ENCODE results near the gene AUTS2. TPM values are rescaled to one million over a fixed set of nuclear protein-coding genes. Genes with fewer than 3 reads are reported as not detected.

The AUTS2 gene
- total RNA-seq, 2 experiments from 2014 or later, result 16.9 to 17.7 TPM

DNA sequence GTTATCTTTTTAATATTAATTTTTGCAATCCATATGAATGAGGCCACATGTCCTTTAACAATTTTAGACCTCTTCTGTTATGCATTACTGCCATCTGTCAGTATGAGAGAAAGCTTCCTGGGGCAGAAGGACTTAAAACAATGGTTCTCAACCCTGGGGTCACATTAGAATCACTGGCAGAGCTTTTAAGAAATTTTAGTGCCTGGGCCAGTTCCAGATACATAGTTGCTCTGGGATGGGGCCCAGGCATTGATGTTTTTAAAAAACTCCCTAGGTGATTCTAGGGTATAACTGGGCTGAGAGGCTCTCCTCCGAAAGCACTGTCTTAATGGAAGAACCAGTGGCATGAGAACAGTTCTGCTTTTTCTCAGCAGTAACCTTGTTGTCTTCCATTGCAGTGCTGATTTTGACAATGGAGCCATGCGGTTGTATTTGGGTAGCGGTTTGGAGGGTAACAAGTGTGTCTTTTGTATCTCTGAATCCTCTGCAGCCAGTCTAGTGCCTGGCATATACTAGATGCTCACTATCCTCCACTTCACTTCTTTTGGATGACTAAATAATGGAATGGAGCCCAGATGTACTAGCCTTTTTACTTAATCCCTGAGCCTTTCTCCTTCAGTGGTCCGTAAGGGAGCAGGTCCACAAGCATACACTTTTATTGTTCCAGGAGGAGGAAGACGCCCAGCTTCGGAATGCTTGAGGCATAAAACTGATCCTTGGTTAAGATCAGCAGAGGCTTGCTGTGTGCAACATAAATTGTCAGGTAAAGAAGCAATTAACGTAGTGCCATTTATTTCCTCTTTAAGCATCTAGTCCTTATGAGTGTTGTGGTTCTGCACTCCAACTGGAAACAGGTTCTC is 227.1 kb downstream of the AUTS2 start:
- Mint-ChIP-seq H3K9me3 (peaks cover 2% of the 10 kb centered on the region), H3K4me3 (no peak overlapping the region), H3K36me3 (ENCODE audit: low read depth) (no peaks in the 10 kb centered on the region), H3K27ac (no peak overlapping the region), H3K27me3 (peaks cover 5% of the 10 kb centered on the region), H3K4me1 (peaks cover 7% of the 10 kb centered on the region)
- ChIA-PET CTCF (no interaction called here), POLR2A (no interaction called here)
- DNase-seq, result no peak

DNA sequence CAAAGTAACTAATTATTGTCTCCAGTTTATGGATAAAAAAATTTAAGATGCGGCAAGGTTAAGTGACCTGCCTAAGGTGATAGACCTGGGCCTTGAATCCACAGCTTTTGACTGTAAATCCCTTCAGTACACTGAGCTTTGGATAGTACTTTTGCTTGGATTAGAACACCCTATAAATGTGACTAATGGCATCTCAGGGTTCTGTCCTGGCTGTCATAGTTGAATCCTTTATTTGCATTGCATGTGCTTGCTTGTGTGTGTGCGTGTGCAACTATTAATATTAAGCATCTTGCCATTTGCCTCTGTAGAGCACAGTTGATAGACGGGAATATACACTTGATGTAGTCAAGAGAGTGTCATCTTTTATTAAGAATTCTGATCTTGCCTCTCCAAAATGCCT is 228.0 kb downstream of the AUTS2 start:
- ChIA-PET POLR2A (no interaction called here), CTCF (no interaction called here)
- DNase-seq, result no peak
- no peak overlapping the region for H3K4me3 Mint-ChIP-seq
- H3K9me3 Mint-ChIP-seq, result no peaks in the 10 kb centered on the region
- H3K27me3 Mint-ChIP-seq, result peaks cover 5% of the 10 kb centered on the region
- no peak overlapping the region for H3K27ac Mint-ChIP-seq
- peaks cover 7% of the 10 kb centered on the region for H3K4me1 Mint-ChIP-seq
- H3K36me3 Mint-ChIP-seq (ENCODE audit: low read depth), result no peaks in the 10 kb centered on the region

DNA sequence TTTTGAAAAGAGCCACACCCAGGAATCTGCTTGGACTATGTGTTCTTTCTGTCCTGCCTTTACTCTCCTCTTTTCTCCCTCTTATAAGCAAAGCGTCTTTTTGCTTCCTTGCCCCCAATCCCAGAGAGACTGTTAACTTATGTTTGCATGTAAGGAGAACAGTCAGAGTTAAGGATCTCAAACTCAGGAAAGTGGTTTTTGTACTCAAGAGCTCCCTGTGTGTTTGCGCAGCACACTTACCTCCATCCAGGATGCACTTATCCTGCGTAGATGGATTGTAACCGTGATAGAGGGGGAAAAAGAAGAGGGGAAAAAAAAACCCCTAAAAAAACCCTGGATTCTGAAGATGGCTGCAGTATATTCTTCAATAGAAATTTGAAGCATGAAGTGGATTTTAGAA is 228.9 kb downstream of the AUTS2 start:
- Mint-ChIP-seq H3K27me3 (peaks cover 5% of the 10 kb centered on the region), H3K4me1 (peaks cover 7% of the 10 kb centered on the region), H3K27ac (no peak overlapping the region), H3K9me3 (no peaks in the 10 kb centered on the region), H3K36me3 (ENCODE audit: low read depth) (no peaks in the 10 kb centered on the region), H3K4me3 (no peak overlapping the region)
- no peak for DNase-seq
- CTCF ChIA-PET, result no interaction called here
- POLR2A ChIA-PET, result no interaction called here

DNA sequence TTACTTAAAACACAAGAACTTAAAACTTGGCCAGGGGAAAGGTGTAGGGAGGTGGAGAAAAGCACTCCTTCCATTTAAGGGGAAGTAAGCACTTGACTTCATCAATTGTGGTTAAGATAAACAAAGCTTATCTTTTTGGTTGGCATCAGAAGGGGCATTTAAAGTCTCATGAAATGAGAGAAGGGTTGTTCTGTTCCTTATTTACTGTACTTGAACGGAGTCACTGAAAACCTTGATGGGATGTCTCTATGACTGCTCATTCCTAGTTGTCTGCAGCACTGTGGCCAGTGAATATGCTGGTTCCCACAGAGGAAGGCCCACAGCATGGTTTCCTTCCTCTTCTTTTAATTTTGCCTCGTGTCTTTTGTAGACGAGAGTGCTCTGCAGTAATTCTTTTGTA is 229.3 kb downstream of the AUTS2 start:
- Mint-ChIP-seq H3K27me3 (peaks cover 5% of the 10 kb centered on the region), H3K27ac (no peak overlapping the region), H3K9me3 (no peaks in the 10 kb centered on the region), H3K4me3 (no peak overlapping the region), H3K4me1 (peaks cover 7% of the 10 kb centered on the region), H3K36me3 (ENCODE audit: low read depth) (no peaks in the 10 kb centered on the region)
- DNase-seq, result no peak
- ChIA-PET CTCF (no interaction called here), POLR2A (no interaction called here)

DNA sequence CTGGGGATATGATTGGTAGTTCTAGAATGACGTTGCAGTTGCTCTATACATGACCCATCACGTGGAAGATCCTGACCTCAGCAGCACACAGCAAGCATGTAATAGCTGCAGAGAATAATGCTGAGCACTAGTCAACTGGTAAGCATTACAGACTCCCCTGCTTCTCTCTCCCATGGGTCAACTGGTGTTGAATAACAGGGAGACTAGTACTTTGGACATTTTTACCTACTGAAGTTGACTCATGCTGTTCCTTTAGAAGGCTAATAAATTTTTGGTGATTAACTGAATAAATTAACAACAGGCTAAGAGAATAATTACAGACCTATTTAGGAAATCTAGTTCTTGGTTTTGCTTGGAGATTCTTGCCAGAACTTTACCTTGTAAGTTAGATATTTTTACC is 234.1 kb downstream of the AUTS2 start:
- Mint-ChIP-seq H3K36me3 (ENCODE audit: low read depth) (no peaks in the 10 kb centered on the region), H3K27me3 (peaks cover 5% of the 10 kb centered on the region), H3K27ac (no peak overlapping the region), H3K4me1 (no peaks in the 10 kb centered on the region), H3K4me3 (no peak overlapping the region), H3K9me3 (no peaks in the 10 kb centered on the region)
- CTCF ChIA-PET, result no interaction called here
- no peak for DNase-seq
- POLR2A ChIA-PET, result no interaction called here

DNA sequence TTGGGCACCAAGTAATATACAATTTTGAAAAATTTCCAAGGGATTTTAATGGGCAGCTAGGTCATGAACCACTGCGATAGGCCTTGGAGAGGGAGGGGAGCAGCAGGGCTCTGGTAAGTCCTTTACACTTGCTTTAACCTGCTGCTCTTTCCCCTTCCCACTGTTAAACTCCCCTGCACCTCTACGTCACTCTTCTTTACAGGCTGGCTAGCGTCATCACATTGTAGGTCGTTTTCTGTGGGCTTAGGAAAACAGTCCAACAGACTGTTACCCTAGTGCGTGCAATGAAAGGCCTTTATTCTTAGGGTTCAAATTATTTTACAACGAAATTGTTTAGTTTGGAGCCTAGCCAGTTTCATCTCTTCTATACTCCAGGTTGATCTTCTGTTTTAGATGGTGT is 235.7 kb downstream of the AUTS2 start:
- Mint-ChIP-seq H3K4me3 (no peak overlapping the region), H3K9me3 (no peaks in the 10 kb centered on the region), H3K27me3 (peaks cover 1% of the 10 kb centered on the region), H3K36me3 (ENCODE audit: low read depth) (no peaks in the 10 kb centered on the region), H3K27ac (no peak overlapping the region), H3K4me1 (no peaks in the 10 kb centered on the region)
- ChIA-PET CTCF (no interaction called here), POLR2A (no interaction called here)
- no peak for DNase-seq

DNA sequence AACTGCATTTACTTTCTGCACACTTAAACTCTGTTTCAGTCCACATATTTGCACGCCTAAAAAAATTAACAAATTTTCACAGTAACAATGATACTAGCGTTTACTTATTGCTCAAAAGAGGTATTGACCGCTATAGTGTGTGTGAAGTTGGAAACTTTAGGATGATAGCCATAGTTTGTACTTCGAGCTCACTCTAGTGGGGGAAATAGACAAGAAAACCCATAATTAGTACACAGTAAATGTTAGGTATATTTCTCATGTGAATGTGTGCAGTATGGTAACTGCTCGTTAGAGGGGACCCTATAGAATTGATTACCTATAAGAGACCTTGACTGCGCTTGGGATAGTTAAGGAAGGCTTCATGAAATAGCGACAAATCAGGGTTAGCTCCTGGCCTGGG is 238.4 kb downstream of the AUTS2 start:
- Mint-ChIP-seq H3K27ac (no peak overlapping the region), H3K4me3 (no peak overlapping the region), H3K27me3 (peaks cover 4% of the 10 kb centered on the region), H3K9me3 (no peaks in the 10 kb centered on the region), H3K4me1 (no peaks in the 10 kb centered on the region), H3K36me3 (ENCODE audit: low read depth) (no peaks in the 10 kb centered on the region)
- ChIA-PET POLR2A (no interaction called here), CTCF (no interaction called here)
- DNase-seq, result no peak

DNA sequence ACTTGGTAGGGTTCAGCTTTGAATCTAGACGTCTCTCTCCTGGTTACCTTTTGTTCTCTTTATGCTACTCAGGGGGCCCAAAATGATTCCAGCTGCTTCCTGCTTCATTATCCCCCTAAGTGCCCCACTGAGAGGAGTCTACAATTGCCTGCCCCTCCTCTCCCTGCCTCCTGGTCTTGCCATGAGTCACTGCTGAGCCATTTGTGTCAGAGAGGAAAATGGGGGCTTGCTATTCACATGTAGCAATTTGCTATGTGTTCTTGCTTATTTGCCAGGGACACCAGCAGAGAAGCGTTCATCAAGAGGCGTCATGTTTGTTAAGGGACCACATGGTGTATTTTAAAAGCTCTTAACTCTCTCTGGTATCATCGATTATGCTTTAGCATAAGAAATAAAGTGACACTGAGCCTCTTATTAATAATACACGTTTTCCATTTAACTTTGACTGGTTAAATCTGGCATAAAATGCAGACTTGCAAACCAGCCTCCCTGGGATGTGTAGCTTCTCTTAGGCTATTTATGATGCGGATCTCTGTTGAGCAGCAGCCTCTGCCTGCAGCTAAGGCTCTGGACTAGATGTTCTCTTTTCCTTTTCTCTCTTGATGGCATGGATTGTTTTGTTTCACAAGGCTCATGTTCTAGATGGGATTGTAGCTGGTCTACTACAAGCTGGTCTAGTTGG is 239.3 kb downstream of the AUTS2 start:
- H3K4me1 Mint-ChIP-seq, result no peaks in the 10 kb centered on the region
- CTCF ChIA-PET, result no interaction called here

DNA sequence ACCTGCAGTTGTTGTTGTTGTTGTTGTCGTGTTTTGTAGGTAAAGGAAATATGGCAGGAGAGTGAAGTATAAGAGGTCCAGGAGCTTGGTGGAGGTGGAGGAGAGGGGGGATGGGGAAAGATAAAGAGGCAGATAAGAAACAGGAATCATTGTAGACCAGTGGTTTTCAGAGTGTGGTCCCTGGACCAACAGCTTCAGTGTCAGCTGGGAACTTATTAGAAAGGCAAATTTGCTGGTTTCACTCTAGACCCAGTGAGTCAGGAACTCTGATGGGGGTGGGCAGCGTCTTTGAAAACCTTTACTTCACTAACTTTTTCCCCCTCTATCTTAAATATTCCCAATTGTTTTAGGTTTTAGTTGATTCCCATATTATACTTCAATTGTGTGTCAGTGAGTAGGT is 241.5 kb downstream of the AUTS2 start:
- ChIA-PET POLR2A (no interaction called here), CTCF (no interaction called here)
- no peaks in the 10 kb centered on the region for H3K4me1 Mint-ChIP-seq
- H3K9me3 Mint-ChIP-seq, result no peaks in the 10 kb centered on the region
- H3K27me3 Mint-ChIP-seq, result peaks cover 11% of the 10 kb centered on the region
- H3K4me3 Mint-ChIP-seq, result no peak overlapping the region
- H3K27ac Mint-ChIP-seq, result no peak overlapping the region
- DNase-seq, result no peak
- no peaks in the 10 kb centered on the region for H3K36me3 Mint-ChIP-seq (ENCODE audit: low read depth)

More for the DNA sequence above, 239.3 kb downstream of the AUTS2 start:
- DNase-seq, result no peak
- POLR2A ChIA-PET, result no interaction called here
- Mint-ChIP-seq H3K27me3 (peaks cover 4% of the 10 kb centered on the region), H3K9me3 (no peaks in the 10 kb centered on the region), H3K27ac (no peak overlapping the region), H3K4me3 (no peak overlapping the region), H3K36me3 (ENCODE audit: low read depth) (no peaks in the 10 kb centered on the region)

DNA sequence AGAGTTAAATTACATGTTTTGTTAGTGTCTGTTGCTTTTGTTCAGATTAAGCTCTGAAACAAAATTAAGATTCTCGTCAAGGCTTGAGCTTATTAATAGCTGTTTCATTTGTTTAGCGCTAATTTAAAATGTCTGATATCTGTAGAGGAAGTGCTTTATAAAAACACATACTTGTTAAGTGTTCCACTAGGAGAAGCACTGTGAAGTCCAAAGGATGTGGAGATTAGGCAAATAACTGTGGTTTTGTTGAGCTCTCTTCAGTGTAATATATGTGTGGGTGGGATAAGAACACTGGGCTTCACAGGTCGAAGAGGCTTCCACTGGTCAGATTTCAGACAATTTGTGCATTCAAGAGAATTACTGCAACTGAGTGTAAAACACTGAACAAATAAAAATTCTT is 242.0 kb downstream of the AUTS2 start:
- H3K4me3 Mint-ChIP-seq, result no peak overlapping the region
- H3K27me3 Mint-ChIP-seq, result peaks cover 11% of the 10 kb centered on the region
- no peaks in the 10 kb centered on the region for H3K9me3 Mint-ChIP-seq
- ChIA-PET POLR2A (no interaction called here), CTCF (no interaction called here)
- no peaks in the 10 kb centered on the region for H3K4me1 Mint-ChIP-seq
- no peak overlapping the region for H3K27ac Mint-ChIP-seq
- no peaks in the 10 kb centered on the region for H3K36me3 Mint-ChIP-seq (ENCODE audit: low read depth)
- DNase-seq, result no peak

DNA sequence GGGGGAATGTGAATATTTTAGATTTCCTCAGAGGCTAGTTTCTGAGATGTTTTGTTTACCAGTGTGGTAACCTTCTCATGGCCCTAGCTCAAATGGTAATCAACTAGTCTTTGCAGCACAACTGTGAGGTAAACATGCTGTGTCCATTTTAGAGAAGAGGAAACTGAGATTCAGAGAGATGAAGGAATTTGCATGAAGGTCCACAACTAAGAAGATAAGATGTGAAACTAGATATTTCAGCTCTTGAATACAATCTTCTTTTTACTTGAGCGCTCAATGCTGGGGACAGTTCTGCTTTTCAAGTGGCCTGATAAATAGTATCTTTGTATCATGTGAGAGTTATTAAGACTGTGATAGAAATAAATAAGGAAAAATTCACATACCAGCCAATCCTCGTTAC is 245.4 kb downstream of the AUTS2 start:
- Mint-ChIP-seq H3K36me3 (ENCODE audit: low read depth) (no peaks in the 10 kb centered on the region), H3K9me3 (no peaks in the 10 kb centered on the region), H3K27ac (no peak overlapping the region), H3K27me3 (peaks cover 11% of the 10 kb centered on the region), H3K4me1 (no peaks in the 10 kb centered on the region), H3K4me3 (no peak overlapping the region)
- ChIA-PET POLR2A (no interaction called here), CTCF (no interaction called here)
- DNase-seq, result no peak

DNA sequence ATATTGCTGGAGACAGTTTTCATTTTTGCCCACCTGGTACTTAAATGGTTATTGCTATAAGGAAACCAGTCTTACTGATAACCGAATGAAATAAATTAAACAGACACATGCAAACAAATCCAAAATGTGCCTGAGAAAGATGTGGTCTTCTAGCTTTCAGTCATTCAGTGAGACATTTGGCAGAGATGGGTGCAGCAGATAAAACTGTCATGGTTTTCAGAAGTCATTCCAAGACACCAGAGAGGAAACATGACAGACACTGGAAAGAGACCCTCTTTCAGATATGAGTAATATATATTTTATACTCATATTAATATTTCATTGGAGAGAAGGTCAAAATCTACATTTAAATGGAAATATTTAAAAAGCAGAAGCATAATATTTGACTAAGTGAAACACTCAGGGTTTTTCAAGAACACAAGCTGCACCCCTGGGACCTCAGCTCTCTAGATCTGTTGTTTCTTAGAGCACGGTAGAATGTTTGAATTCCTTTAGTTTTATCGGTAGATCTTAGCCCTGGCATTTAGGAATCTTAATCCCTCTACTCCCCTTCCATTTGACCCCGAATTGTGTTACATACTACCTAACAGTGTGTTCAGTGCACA is 246.1 kb downstream of the AUTS2 start:
- no peak overlapping the region for H3K27ac Mint-ChIP-seq
- H3K4me1 Mint-ChIP-seq, result no peaks in the 10 kb centered on the region
- H3K36me3 Mint-ChIP-seq (ENCODE audit: low read depth), result no peaks in the 10 kb centered on the region
- H3K27me3 Mint-ChIP-seq, result peaks cover 10% of the 10 kb centered on the region
- no peak overlapping the region for H3K4me3 Mint-ChIP-seq
- DNase-seq, result no peak
- no peaks in the 10 kb centered on the region for H3K9me3 Mint-ChIP-seq
- CTCF ChIA-PET, result no interaction called here
- POLR2A ChIA-PET, result no interaction called here

DNA sequence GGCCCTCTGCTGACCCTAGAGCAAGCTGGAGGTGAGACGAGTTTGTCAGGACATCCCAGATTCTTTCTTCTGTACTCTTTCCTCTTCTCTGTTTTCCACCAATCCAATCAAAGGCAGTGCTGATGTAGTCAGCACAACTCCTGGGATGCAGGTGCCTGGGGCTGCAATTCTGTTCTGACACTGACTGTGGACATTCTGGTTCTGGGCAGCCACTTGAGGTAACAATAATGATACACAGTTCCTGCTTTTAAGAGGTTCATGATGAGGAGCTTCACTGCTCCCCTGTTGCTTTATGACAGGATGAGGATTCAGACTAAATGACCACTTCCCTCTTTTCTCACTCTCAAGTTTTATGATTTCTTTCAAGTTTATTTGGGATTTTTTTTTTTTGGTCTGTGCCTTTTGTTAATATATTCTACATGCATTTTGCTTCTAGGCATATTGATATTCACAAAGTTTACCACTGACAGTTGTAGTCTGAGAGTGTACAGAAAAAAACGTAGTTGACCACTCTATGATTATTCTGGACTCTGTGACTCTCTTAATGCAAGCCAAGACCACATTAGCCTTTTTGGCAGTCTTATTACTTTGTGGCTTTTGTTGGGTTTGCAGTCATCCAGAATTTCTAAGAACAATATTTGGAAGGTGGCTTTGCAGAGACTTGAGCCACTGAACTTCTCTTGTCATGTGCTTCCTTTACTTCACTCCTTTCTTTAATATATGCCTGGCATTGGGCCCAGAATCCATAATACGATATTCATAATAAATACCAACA is 247.6 kb downstream of the AUTS2 start:
- no peaks in the 10 kb centered on the region for H3K36me3 Mint-ChIP-seq (ENCODE audit: low read depth)
- H3K4me1 Mint-ChIP-seq, result no peaks in the 10 kb centered on the region
- H3K27me3 Mint-ChIP-seq, result peaks cover 10% of the 10 kb centered on the region
- no peak overlapping the region for H3K4me3 Mint-ChIP-seq
- no peak for DNase-seq
- no peak overlapping the region for H3K27ac Mint-ChIP-seq
- POLR2A ChIA-PET, result no interaction called here
- CTCF ChIA-PET, result no interaction called here
- no peaks in the 10 kb centered on the region for H3K9me3 Mint-ChIP-seq
